Left cardiac atrium (tissue), 4 donors: Measurements from ENCODE around the gene CYP24A1. TPM values are rescaled to one million over a fixed set of nuclear protein-coding genes. Genes with fewer than 3 reads are reported as not detected.
A peak's percentile ranks its signal among the peaks of the same experiment; 100 is the strongest.

ENCODE experiments used
- ATAC-seq, 2 donors: fragments of 200-7000 bp; cut with Tn5 transposase; one replicate each; pipeline ENCODE4 v1.9.1; 2020; ENCODE audit warnings: mild to moderate bottlenecking in 2 of 2, moderate library complexity in 2 of 2
- DNase-seq: peaks from one replicate; pipeline ENCODE4 v3.0.0-alpha.2; 2020
- intact Hi-C, 2 donors: fragments of 100-400 bp; cut with DNase I; formaldehyde crosslinking; loops; one replicate each; pipeline versions ENCODE4 v1.14.1 to v1.15.1; 2022 to 2023
- total RNA-seq, 2 donors: library from RNA; stranded (reverse); fragmentation: NEBNext Ultra II Directional; extraction: Animal tissue kit (Norgen Biotek cat#: 25700); gene quantifications; one replicate each; pipeline ENCODE4 v1.2.1, GENCODE V29; 2021
- donor health status: DM: no; HTN: yes; CAD: no.
- donor health status: DM: no; HTN: yes; CAD: no; lungs with severe emphysema.
- donor health status: DM: yes; HTN: yes; CAD: no.
- donor health status: Dilated cardiomyopathy.

Gene CYP24A1
- total RNA-seq, 2 donors from 2014 or later, result not detected

DNA sequence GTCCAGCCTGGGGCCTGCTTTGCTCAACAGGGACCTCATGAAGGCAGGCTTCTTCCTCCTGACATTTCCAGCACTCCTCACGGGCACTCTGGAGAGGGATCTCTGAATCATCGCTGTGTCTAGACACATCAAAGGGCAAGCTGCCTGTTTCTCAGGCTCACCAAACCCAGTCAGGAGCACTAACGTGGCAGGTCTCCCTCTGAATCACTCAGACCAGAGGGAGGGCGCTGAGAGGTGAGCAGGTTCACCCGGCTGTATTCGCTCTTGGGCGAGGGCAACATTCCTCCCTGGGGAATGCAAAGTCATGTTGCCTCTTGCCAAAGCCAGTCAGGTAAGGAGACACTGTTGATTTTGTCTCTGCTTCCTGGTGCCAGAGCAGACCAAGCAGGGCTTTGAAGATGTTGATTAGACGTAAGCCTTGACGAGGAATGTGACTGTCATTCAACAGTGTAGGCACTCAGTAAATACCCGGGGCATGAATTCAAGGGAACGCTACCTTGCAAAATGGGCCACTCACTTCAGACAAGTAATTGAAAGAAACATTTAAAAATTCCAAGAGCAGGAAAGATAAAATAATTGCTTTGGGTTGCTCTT is 50.1 kb downstream of the CYP24A1 start:
- ATAC-seq (peak; percentile 65 to 97), DNase-seq (no peak)

DNA sequence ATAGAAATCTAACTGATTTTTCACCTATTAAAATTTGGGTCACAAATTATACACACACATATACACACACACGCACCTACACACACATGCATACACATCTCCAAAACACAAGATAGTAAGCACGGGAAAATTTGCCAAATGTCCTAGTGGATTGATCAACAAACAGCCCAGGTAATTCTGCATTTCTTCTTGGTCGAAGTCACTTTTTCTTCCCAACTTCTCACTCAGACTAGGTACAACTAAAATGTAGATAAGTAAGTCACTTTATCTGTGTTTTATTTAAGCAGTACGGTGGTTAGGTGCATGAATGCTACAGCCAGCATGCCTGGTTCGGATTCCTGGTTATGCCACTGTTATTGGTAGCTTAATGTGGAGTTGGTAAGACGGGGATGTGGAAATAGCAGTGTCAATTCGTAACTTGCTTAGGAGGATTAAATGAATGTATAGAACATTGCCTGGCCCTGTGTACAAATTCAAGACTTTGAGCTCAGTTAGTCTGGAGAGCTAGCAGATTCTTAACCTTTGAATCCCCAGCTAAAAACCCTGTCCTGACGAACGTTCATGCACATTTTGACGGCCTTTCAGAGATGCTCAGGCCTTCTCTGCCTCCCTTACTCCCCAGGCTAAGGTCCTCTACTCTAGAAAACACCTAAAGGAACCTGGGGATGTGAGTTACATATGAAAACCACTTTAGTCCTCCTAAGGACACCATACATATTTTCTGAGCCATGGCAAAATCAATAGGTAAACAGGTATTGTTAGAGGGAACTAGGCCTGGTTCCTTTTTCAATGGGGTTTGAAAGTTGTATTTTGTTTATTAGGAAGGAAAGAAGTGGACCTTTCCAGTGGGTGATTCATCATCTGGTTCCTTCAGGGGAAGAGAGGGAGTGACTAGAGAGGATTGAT is 50.9 kb downstream of the CYP24A1 start:
- no peak for ATAC-seq
- intact Hi-C loops, result no loop called here
- DNase-seq, result no peak

More for the DNA sequence above, 50.1 kb downstream of the CYP24A1 start:
- intact Hi-C loops, result no loop called here

GRCh38 chr20:54122189-54122588 is 51.6 kb downstream of the CYP24A1 start:
- ATAC-seq, result no peak
- DNase-seq, result no peak
- intact Hi-C loops, result no loop called here

- intact Hi-C loops, result no loop called here
- no peak for ATAC-seq
Observed at GRCh38 chr20:54119744-54120143, 54.0 kb downstream of the CYP24A1 start.

DNA sequence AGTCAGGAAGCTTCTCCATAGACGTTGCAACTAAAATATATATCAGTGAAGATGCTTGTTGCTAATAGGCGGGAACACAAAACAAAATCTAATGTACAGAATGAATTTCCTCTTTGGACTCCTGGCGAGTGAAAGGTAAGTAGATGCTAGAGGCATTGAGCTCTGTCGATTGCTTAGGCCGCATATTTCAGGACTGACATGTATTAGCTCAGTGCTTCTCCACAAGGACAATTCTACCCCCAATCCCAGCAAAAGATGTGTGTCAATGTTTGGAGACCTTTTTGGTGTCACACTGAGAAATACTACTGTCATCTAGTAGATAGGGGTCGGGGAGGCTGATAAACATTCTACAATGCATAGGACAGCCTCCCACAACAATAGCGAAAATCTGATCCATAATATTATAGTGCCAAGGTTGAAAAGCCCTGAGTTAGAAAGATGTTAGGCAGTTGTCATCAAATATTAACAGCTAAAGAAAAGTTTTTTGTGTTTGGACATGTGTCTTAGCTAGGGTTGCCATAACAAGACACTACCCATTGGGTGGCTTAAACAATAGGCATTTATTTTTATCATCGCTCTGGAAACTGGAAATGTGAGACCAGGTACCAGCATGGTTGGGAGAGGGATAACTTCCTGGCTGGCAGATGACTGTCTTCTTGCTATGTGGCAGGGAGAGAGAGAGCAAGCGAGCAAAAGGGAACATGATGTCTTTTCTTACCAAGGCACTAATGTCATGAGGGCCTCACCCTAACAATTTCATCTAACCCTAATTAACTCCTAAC is 55.4 kb downstream of the CYP24A1 start:
- no peak for DNase-seq
- no peak for ATAC-seq
- intact Hi-C loops, result no loop called here

More at GRCh38 chr20:54119744-54120143, 54.0 kb downstream of the CYP24A1 start:
- DNase-seq, result no peak

GRCh38 chr20:54116550-54117235 is 57.1 kb downstream of the CYP24A1 start:
- intact Hi-C loops, result no loop called here
- ATAC-seq (no peak), DNase-seq (no peak)

- DNase-seq (no peak), ATAC-seq (peak in 1 of 2 donors; percentile 14)
- intact Hi-C loops, result no loop called here
Observed at GRCh38 chr20:54115172-54115854, 58.5 kb downstream of the CYP24A1 start.

GRCh38 chr20:54114109-54114508 is 59.7 kb downstream of the CYP24A1 start:
- intact Hi-C loops, result loop anchor here in 1 of 2 donors (5.0 kb wide), 1 partner anchor 83 kb away; no protein-coding TSS in a partner anchor
- ATAC-seq, result no peak
- DNase-seq, result no peak

- intact Hi-C loops, result loop anchor here in 1 of 2 donors (5.0 kb wide), 1 partner anchor 84 kb away; no protein-coding TSS in a partner anchor
- ATAC-seq, result no peak
Observed at GRCh38 chr20:54113566-54113965, 60.2 kb downstream of the CYP24A1 start.

GRCh38 chr20:54112221-54112884 is 61.4 kb downstream of the CYP24A1 start:
- peak in 1 of 2 donors; percentile 24 for ATAC-seq
- intact Hi-C loops, result loop anchor here in 1 of 2 donors (5.0 kb wide), 1 partner anchor 85 kb away; no protein-coding TSS in a partner anchor
- no peak for DNase-seq

More at GRCh38 chr20:54113566-54113965, 60.2 kb downstream of the CYP24A1 start:
- DNase-seq, result no peak

DNA sequence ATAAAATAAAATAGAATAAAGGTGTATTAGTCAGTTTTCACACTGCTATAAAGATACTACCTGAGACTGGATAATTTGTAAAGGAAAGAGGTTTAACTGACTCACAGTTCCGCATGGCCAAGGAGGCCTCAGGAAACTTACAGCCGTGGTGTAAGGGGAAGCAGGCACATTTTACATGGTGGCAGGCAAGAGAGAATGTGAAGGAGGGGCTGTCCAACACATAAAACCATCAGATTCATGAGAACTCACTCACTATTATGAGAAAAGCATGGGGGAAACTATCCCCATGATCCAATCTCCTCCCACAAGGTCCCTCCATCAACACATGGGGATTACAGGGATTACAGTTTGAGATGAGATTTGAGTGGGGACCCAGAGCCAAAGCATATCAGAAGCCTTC is 62.3 kb downstream of the CYP24A1 start:
- ATAC-seq (no peak), DNase-seq (no peak)
- intact Hi-C loops, result loop anchor here in 1 of 2 donors (5.0 kb wide), 1 partner anchor 86 kb away; no protein-coding TSS in a partner anchor

DNA sequence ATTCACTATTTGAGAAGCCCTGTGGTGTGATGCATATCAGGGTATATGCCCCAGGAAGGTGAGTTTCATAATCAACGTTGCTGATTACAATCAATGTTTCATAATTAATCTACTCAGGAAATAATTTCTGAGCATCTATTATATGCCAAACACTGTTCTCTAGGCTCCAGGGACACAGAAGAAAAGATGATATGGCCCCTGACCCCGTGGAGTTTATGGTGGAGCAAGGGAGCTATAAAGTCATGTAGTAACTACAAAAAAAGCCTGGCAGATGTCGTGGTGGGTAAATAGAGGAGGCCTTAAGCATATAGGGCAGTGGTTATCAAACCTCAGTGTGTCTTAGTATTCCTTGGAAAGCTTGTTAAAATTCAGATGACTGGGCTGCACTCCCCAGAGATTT is 63.3 kb downstream of the CYP24A1 start:
- DNase-seq, result no peak
- intact Hi-C loops, result loop anchor here in 1 of 2 donors (5.0 kb wide), 1 partner anchor 87 kb away; no protein-coding TSS in a partner anchor
- ATAC-seq, result no peak

DNA sequence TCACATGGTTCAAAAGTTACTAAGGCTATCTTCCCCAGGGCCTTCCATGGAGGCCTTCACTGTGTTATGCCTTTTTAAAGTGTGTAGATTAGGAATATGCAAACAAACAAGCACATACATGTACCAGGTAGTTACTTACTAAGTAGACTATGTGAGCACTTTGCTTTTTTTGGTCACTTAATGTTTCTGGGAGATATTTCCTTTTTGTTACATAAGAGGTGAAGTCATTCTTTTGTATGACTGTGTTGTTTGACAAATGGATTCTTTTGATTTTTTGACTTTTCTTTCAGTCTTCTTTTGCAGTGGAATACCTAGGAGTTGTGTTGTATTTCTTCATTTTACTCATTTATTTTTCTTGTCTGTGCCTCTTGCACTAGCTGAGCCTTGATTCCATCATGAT is 63.7 kb downstream of the CYP24A1 start:
- intact Hi-C loops, result loop anchor here in 1 of 2 donors (5.0 kb wide), 1 partner anchor 87 kb away; no protein-coding TSS in a partner anchor
- DNase-seq (no peak), ATAC-seq (no peak)

DNA sequence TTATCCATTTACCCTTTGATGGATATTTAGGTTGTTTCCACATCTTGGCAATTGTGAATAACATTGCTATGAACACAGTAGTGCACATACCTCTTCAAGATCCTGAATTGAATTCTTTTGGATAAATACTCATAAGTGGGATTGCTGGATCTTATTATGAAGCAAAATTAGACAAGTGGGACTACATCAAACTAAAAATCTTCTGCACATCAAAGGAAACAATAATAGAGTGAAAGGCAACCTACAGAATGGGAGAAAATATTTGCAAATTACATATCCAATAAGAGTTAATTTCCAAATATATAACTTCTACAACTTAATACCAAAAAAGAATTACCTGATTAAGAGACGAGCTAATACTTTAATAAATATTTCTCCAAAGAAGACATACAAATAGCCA is 65.0 kb downstream of the CYP24A1 start:
- DNase-seq, result no peak
- intact Hi-C loops, result loop anchor here in 1 of 2 donors (10.0 kb wide), 1 partner anchor 536 kb away; no protein-coding TSS in a partner anchor
- ATAC-seq, result no peak

- no peak for DNase-seq
- intact Hi-C loops, result loop anchor here in 1 of 2 donors (10.0 kb wide), 1 partner anchor 537 kb away; no protein-coding TSS in a partner anchor
- ATAC-seq, result no peak
Observed at GRCh38 chr20:54108326-54108642, 65.5 kb downstream of the CYP24A1 start.

DNA sequence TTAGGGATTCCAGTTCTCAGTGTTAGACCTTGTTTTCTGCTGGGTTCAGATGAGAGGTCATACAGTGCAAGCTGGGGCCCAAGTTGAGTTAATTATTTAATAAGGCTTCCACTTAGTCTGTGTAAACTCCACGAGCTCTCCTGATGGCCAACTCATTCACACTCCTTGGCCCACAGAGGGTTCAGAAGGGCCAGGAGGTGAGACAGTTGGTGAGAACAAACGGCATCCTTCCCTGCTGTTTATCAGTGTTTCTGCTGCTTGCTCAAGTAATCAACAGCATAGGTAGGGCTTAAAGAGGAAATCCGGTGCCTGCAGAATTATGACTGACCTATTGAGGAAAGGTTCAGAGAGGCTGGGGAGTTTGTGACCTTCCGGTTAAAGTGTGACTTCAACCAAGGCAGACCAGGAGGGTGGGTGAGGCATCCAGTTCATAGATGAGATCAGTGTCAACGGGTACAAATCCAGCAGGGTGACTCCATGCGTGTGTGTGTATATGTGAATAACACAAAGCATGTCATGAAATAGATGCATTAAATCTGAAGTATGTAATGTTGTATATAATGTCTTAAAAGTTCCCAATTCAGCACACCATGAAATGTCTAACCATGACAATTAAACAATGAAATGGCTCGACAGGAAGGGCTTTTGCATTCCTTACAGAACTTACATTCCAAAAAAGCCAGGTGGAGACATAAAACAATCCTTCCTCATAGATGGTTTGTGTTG is 66.0 kb downstream of the CYP24A1 start:
- ATAC-seq (no peak), DNase-seq (no peak)
- intact Hi-C loops, result loop anchor here in 1 of 2 donors (10.0 kb wide), 1 partner anchor 537 kb away; no protein-coding TSS in a partner anchor

- intact Hi-C loops, result loop anchor here in 1 of 2 donors (10.0 kb wide), 1 partner anchor 538 kb away; no protein-coding TSS in a partner anchor
- no peak for ATAC-seq
- DNase-seq, result no peak
Observed at GRCh38 chr20:54107181-54107580, 66.6 kb downstream of the CYP24A1 start.
